Tibial nerve (tissue), 4 donors: ENCODE results near the gene PLAAT4. TPM values are rescaled to one million over a fixed set of nuclear protein-coding genes. Genes with fewer than 3 reads are reported as not detected.
A peak's percentile ranks its signal among the peaks of the same experiment; 100 is the strongest.

ENCODE experiments used
- DNase-seq, 2 donors: peaks; one replicate each; pipeline ENCODE4 v3.0.0-alpha.2; 2019; ENCODE audit warnings: low spot score in 2 of 2
- H3K27ac ChIP-seq, 4 donors: fragments of 200-600 bp; sonication (generic) in 3 of 4; one replicate each; pipeline ENCODE4 v1.5.1; 2017 to 2019; ENCODE audit warnings: mild to moderate bottlenecking in 1 of 4
- H3K27me3 ChIP-seq, 2 donors: fragments of 200-600 bp; sonication (generic) in 1 of 2; one replicate each; pipeline versions ENCODE4 v1.5.1 to v1.6.0; 2017 to 2019
- H3K36me3 ChIP-seq, 3 donors: fragments of 200-600 bp; sonication (generic); one replicate each; pipeline ENCODE4 v1.5.1; 2018 to 2019
- H3K4me1 ChIP-seq, 4 donors: fragments of 200-600 bp; sonication (generic) in 3 of 4; one replicate each; pipeline ENCODE4 v1.5.1; 2017 to 2019
- H3K4me3 ChIP-seq, 4 donors: fragments of 200-600 bp; sonication (generic) in 3 of 4; one replicate each; pipeline ENCODE4 v1.5.1; 2017 to 2019; ENCODE audit warnings: mild to moderate bottlenecking in 1 of 4, moderate library complexity in 1 of 4
- H3K9me3 ChIP-seq, 4 donors: fragments of 200-600 bp; sonication (generic) in 3 of 4; one replicate each; pipeline ENCODE4 v1.5.1; 2017 to 2019
- EP300 ChIP-seq, 2 donors: sonication (generic); formaldehyde crosslinking; IDR thresholded peaks; one replicate each; pipeline ENCODE4 v1.6.1; 2017; ENCODE audit warnings: antibody characterized with exemption in 2 of 2, mild to moderate bottlenecking in 1 of 2
- POLR2A ChIP-seq, 2 donors: fragments of 450-650 bp; IDR thresholded peaks; one replicate each; pipeline ENCODE4 v1.6.1; 2017; ENCODE audit warnings: antibody characterized with exemption in 2 of 2, mild to moderate bottlenecking in 2 of 2, moderate library complexity in 2 of 2
- WGBS, 2 donors: methylation state at CpG; one replicate each; pipeline ENCODE4 v1.1.5; 2018; 5-methylcytosine and 5-hydroxymethylcytosine counted together
- total RNA-seq, 4 donors: library from RNA; depleted of rRNA; stranded (reverse); fragments of >200 nt; gene quantifications; one replicate each; pipeline ENCODE4 v1.1.0, GENCODE V29; 2016
- TF ChIP-seq, protein P1 (sequence below), 5 experiments: fragments of 200-600 bp in 3 of 5; fragments of 450-650 bp in 2 of 5; sonication (generic) in 3 of 5; IDR thresholded peaks; one replicate each; pipeline ENCODE4 v1.5.1; 2016 to 2019; ENCODE audit warnings: antibody characterized with exemption in 5 of 5, mild to moderate bottlenecking in 3 of 5, moderate library complexity in 2 of 5

Gene PLAAT4
- total RNA-seq, 4 donors from 2014 or later: 6.3 to 43.7 (median 23.0) TPM

DNA sequence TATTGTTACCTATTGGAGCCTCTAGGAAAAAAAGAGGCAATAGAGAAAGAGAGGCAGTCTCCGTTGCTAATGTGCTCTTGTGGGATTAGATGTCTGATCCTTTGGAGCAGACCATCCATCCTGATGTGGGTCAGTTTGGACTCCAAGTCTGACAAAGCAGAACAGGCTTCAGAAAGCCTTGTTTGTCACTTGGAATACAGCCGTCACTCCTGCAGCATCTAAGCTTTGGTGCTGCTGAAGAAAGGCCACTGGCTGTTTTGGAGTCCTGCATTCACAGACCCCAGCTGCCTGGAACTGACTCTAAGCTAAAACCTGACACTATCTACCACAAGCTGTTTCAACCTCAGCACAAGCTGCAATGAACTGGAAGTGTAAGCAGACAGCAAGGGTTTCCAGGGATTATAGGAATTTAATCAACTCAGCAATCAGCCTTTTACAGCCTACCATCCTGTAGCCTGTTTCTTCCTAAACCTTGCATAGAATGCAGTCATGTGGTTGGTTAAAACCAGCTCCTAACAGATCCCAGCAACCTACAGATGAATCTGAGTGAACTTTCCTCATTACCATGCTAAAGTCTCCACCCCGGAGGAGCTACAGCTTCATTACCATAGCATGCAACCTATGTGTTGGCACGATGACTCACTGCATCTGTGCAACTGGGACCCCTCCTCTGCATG lies 3.7 kb upstream of the PLAAT4 start:
- DNase-seq: no peak
- WGBS, 2 donors: 71 to 76% methylated on average over 4 of the region's 4 CpGs
- peak overlapping the region in 1 of 4 donors; percentile 76 for H3K27ac ChIP-seq
- no peak overlapping the region for H3K4me3 ChIP-seq
- H3K36me3 ChIP-seq: no peaks in the 10 kb centered on the region
- TF ChIP-seq, protein P1, sequence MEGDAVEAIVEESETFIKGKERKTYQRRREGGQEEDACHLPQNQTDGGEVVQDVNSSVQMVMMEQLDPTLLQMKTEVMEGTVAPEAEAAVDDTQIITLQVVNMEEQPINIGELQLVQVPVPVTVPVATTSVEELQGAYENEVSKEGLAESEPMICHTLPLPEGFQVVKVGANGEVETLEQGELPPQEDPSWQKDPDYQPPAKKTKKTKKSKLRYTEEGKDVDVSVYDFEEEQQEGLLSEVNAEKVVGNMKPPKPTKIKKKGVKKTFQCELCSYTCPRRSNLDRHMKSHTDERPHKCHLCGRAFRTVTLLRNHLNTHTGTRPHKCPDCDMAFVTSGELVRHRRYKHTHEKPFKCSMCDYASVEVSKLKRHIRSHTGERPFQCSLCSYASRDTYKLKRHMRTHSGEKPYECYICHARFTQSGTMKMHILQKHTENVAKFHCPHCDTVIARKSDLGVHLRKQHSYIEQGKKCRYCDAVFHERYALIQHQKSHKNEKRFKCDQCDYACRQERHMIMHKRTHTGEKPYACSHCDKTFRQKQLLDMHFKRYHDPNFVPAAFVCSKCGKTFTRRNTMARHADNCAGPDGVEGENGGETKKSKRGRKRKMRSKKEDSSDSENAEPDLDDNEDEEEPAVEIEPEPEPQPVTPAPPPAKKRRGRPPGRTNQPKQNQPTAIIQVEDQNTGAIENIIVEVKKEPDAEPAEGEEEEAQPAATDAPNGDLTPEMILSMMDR (IDR thresholded peaks at IDR 0.05): no peak
- TF ChIP-seq EP300 (IDR thresholded peaks at IDR 0.05) (no peak), POLR2A (IDR thresholded peaks at IDR 0.05) (no peak)
- peaks cover 0 to 60% (median 29%) of the 10 kb centered on the region in 4 donors for H3K4me1 ChIP-seq
- no peaks in the 10 kb centered on the region for H3K9me3 ChIP-seq
- no peaks in the 10 kb centered on the region for H3K27me3 ChIP-seq

DNA sequence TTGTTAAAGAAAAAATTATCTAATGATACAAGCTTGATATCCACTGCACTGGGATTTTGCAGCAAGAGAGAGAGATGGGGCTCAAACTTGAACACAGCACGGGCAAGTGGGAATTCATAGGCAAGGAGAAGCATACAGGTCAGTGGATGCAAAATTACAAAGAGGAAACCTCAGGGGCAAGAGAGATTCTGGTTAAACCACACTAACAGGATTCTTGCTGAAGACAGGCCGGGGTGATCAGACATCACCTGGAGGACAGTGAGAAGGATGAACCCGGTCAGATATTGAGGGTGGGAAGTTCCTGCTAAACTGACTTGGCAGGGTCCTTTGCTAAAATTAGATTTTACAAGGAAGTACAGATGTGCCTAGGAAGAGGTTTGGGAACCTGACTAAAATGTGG lies 2.5 kb upstream of the PLAAT4 start:
- H3K4me3 ChIP-seq: no peak overlapping the region
- TF ChIP-seq, protein P1 (IDR thresholded peaks at IDR 0.05): no peak
- TF ChIP-seq POLR2A (IDR thresholded peaks at IDR 0.05) (no peak), EP300 (IDR thresholded peaks at IDR 0.05) (no peak)
- no peaks in the 10 kb centered on the region for H3K36me3 ChIP-seq
- H3K27me3 ChIP-seq: no peaks in the 10 kb centered on the region
- H3K4me1 ChIP-seq: peaks cover 0 to 71% (median 38%) of the 10 kb centered on the region in 4 donors
- H3K27ac ChIP-seq: peak overlapping the region in 1 of 4 donors; percentile 81
- WGBS, 2 donors: 82 to 89% methylated on average over 3 of the region's 3 CpGs
- H3K9me3 ChIP-seq: no peaks in the 10 kb centered on the region
- no peak for DNase-seq

DNA sequence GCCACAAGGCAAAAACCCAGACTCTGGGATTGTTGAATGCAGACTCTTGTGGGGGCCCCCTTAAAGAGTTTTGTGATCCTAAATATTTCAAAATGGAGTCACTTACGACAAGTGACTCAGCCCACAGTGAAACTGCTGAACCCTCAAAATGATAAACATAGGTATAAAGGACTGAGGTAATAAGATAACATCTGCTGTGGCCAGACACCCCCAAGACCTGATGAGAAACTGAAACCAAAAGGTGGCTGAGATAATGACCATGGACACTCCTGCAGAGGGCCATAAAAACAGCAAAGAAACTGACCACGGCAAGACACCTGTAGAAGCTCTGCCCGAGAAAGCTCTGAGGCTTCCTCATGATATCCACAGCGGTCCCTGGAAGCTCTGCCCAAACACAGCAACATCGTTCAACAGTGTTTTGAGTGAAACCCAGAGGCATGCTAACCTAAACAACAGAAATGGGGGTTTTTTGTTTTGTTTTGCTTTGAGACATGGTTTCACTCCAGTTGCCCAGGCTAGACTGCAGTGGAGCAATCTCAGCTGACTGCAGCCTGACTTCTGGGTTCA lies 1.6 kb upstream of the PLAAT4 start:
- H3K4me1 ChIP-seq: peaks cover 0 to 67% (median 38%) of the 10 kb centered on the region in 4 donors
- no peaks in the 10 kb centered on the region for H3K27me3 ChIP-seq
- no peaks in the 10 kb centered on the region for H3K9me3 ChIP-seq
- H3K36me3 ChIP-seq: no peaks in the 10 kb centered on the region
- no peak for DNase-seq
- H3K27ac ChIP-seq: peak overlapping the region in 2 of 4 donors; percentile 81 to 92
- 80 to 87% methylated on average over 5 of the region's 5 CpGs for WGBS, 2 donors
- TF ChIP-seq, protein P1 (IDR thresholded peaks at IDR 0.05): no peak
- TF ChIP-seq POLR2A (IDR thresholded peaks at IDR 0.05): no peak
- no peak for TF ChIP-seq EP300 (IDR thresholded peaks at IDR 0.05)
- no peak overlapping the region for H3K4me3 ChIP-seq

DNA sequence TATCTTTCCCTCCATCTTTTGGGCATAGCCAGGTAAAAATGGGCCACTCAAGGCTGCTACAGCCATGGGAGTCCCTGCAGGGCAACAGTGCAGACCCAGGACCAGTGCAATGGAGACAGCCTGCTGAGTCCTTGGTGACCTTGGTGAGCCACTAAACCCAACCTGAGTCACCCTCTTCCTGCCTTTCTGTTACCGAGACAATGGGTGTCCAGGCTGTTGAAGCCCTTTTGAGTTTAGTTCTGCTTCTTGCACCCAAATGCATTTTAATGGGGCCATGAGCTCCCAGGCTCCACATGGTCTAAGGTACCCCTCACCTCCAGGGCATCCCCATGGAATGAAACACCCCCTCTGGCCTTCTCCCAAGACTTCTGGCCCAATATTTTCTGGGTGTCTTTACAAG lies 874 bp upstream of the PLAAT4 start:
- Histone ChIP-seq H3K27ac (peak overlapping the region in 3 of 4 donors; percentile 81 to 96 (median 92)), H3K36me3 (no peaks in the 10 kb centered on the region), H3K27me3 (no peaks in the 10 kb centered on the region), H3K9me3 (no peaks in the 10 kb centered on the region), H3K4me1 (peaks cover 0 to 65% (median 38%) of the 10 kb centered on the region in 4 donors), H3K4me3 (no peak overlapping the region)
- TF ChIP-seq EP300 (IDR thresholded peaks at IDR 0.05) (no peak), POLR2A (IDR thresholded peaks at IDR 0.05) (no peak)
- TF ChIP-seq, protein P1 (IDR thresholded peaks at IDR 0.05): no peak
- no peak for DNase-seq
- 80 to 83% methylated on average over 1 of the region's 1 CpG for WGBS, 2 donors
